ENCODE measurements around the gene P2RY12.

- TF ChIP-seq POLR2A (IDR thresholded peaks at IDR 0.05; ENCODE audit: low read depth, low read length), result no peak
- TF ChIP-seq POLR2AphosphoS5 (IDR thresholded peaks at IDR 0.05; ENCODE audit: low read depth, low read length), result no peak
- no peak for TF ChIP-seq PAX5 (IDR thresholded peaks at IDR 0.05; ENCODE audit: insufficient read depth, low read length, severe bottlenecking)
- no peak for TF ChIP-seq SPI1 (IDR thresholded peaks at IDR 0.05; ENCODE audit: low read depth, low read length)
- no peak for TF ChIP-seq TAF1 (IDR thresholded peaks at IDR 0.05; ENCODE audit: low read depth, low read length)
Observed at GRCh38 chr3:151410891-151411559, 26.5 kb upstream of the P2RY12 start.
